Measurements from ENCODE around the gene PRLHR.

PRLHR gene

DNA sequence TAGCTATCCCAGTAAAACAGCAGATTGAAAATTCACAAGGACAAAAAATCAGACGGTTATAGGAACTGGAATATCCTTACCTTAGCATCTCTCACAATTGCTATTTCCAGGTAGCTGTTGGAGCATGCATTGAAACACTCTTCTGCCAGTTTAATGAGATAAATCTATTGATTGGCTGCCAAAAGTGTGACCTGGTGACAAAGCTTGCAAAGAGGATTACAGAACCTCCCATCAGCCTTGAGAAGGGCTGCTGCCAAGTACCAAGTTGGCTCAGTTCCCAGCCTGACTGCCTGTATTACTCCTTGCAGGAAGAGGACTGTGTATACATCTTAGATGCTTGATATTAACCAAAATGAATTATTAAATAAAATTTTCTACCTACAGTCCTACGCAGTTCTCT, 5.1 kb downstream of the PRLHR start:
- in situ Hi-C loops (cut with MboI; ENCODE audit: low sequenced_read_pairs, unreplicated experiment), result no loop called here
- no peak for DNase-seq (ENCODE audit: low spot score)
- TF ChIP-seq, protein P1, sequence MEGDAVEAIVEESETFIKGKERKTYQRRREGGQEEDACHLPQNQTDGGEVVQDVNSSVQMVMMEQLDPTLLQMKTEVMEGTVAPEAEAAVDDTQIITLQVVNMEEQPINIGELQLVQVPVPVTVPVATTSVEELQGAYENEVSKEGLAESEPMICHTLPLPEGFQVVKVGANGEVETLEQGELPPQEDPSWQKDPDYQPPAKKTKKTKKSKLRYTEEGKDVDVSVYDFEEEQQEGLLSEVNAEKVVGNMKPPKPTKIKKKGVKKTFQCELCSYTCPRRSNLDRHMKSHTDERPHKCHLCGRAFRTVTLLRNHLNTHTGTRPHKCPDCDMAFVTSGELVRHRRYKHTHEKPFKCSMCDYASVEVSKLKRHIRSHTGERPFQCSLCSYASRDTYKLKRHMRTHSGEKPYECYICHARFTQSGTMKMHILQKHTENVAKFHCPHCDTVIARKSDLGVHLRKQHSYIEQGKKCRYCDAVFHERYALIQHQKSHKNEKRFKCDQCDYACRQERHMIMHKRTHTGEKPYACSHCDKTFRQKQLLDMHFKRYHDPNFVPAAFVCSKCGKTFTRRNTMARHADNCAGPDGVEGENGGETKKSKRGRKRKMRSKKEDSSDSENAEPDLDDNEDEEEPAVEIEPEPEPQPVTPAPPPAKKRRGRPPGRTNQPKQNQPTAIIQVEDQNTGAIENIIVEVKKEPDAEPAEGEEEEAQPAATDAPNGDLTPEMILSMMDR (IDR thresholded peaks at IDR 0.05; ENCODE audit: borderline replicate concordance, control extremely low read depth, extremely low read depth, insufficient read depth, missing control alignments), result no peak

DNA sequence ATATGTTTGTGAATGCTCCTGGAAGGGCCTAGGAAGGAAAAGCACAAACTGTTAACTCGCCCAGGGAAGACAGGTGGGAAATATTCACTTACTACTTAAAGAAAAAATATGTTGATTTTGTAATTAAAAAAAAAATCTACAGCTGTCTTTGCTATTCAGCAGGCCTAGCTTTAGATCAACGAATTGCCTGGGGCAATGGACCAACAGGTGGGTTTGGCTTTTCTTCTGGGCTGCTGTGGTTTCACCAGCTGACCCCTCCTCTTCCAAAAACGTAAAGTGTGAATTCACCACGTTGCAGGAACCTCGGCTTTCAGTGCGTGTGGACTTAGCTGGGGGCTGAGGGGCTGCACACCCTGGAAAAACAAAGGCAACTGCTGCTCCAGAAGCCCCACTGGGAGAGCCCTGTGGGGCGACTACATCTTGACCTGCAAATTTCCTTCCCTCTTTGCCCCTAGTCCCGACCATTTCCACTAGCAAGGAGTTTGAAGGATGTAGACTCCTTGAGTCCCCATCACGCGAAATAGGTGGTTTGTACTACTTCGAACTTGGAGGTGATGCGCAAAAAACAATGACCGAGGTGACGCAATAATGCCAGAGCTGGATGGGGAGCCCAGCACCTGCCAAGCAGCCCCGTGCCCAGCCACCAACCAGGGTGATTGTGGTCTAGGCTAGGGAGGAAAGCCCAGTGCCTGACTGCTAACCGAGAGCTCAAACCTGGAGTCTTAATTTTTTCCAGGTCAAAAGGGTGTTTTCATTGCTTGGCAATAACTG, 7.4 kb downstream of the PRLHR start:
- no peak for DNase-seq (ENCODE audit: low spot score)
- TF ChIP-seq, protein P1 (IDR thresholded peaks at IDR 0.05; ENCODE audit: borderline replicate concordance, control extremely low read depth, extremely low read depth, insufficient read depth, missing control alignments), result no peak
- in situ Hi-C loops (cut with MboI; ENCODE audit: low sequenced_read_pairs, unreplicated experiment), result no loop called here

DNA sequence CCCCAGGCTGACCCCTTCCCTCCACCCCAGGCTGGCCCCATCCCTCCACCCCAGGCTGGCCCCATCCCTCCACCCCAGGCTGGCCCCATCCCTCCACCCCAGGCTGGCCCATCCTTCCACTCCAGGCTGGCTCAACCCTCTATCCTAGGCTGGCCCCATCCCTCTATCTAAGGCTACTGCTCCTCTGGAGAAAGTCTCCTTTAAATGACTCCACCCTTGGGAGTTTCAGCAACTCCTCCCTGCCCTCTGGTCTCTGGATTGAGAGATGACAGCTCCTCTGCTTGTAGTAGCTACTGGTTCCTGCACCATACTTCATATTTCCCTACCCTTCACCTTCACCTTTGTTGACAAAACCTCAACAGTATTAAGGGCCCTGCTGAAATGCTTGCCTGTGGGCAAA, 8.5 kb downstream of the PRLHR start:
- TF ChIP-seq, protein P1 (IDR thresholded peaks at IDR 0.05; ENCODE audit: borderline replicate concordance, control extremely low read depth, extremely low read depth, insufficient read depth, missing control alignments), result no peak
- DNase-seq (ENCODE audit: low spot score), result no peak
- in situ Hi-C loops (cut with MboI; ENCODE audit: low sequenced_read_pairs, unreplicated experiment), result no loop called here

DNA sequence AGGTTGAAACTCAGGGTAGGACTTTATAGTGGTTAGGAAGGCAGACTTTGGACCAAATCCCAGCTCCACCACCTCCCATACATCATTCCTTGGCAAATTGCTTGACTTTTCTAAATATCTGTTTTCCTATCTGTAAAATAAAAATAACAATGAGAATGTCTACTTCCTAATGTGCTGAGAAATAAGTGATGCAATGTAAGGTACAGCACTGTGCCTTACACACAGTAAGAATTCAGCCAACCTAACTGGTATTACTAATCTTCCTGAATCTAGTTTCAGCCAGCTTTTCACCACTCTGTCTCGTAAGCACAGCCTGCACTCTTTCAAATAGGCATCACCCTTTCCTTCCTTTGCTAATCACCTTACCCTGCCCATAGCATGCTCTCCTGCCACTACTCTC, 9.7 kb downstream of the PRLHR start:
- in situ Hi-C loops (cut with MboI; ENCODE audit: low sequenced_read_pairs, unreplicated experiment), result no loop called here
- TF ChIP-seq, protein P1 (IDR thresholded peaks at IDR 0.05; ENCODE audit: borderline replicate concordance, control extremely low read depth, extremely low read depth, insufficient read depth, missing control alignments), result no peak
- DNase-seq (ENCODE audit: low spot score), result no peak

DNA sequence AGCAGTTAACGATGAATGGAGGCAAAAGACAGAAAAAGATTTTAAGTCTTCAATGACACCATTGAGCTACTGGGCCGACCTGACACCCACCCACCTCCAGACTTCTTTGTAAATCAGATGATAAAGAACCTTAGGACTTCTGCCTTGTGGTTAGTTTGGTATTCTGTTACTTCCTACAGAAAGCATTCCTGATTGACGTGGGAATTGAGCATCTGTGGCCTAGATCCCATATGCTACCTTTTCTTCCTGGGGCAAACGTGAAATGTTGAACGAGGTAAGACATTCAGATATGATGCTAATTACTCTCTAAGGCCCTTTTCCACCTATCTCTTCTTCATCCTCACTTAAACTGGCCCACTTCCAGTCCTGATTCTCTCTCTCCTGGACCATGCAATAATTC, 10.2 kb downstream of the PRLHR start:
- in situ Hi-C loops (cut with MboI; ENCODE audit: low sequenced_read_pairs, unreplicated experiment), result no loop called here
- TF ChIP-seq, protein P1 (IDR thresholded peaks at IDR 0.05; ENCODE audit: borderline replicate concordance, control extremely low read depth, extremely low read depth, insufficient read depth, missing control alignments), result no peak
- DNase-seq (ENCODE audit: low spot score), result no peak

DNA sequence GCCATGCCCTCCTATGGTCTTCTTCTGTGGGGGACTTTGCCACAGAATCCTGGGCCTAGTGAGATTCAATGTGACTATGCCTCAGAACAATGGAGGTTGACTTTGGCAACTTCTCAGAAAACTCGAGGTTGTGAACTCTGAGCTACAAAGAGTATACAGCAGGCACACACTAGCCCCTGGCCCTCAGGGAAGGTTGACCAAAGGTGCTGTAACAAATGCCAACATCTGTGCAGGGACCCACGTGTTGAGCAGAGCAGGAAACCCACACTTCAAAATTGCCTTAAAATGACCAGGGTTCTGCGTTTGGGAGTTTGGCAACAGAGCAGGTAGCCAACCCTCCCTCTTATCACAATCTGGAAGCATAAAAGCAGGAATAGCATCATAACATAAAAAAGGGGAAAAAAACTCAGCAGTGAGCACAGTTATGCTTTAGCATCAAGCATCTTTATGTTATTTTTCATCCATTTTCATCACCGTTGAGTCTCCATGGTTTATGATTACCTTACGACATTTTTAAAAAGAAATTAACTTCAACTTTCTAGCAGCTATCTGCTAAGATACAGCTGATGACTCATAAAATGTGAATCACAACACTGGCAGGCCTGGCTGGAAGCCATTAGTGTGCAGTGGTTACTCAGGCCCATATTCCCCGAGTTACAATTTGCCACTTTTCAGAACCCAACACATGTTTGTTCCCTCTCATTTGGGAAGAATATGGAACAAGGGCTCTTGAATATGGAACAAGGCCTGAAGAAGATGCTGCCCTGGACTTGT, 11.1 kb downstream of the PRLHR start:
- in situ Hi-C loops (cut with MboI; ENCODE audit: low sequenced_read_pairs, unreplicated experiment), result no loop called here
- DNase-seq (ENCODE audit: low spot score), result no peak
- TF ChIP-seq, protein P1 (IDR thresholded peaks at IDR 0.05; ENCODE audit: borderline replicate concordance, control extremely low read depth, extremely low read depth, insufficient read depth, missing control alignments), result no peak

Data from GM13976 (cell line).